HepG2 (cell line): ENCODE measurements around the gene SMC1B. TPM values are rescaled to one million over a fixed set of nuclear protein-coding genes. Genes with fewer than 3 reads are reported as not detected.

ENCODE experiments used
- ATAC-seq: fragments of 200-7000 bp; cut with Tn5 transposase; 3 replicates; pipeline ENCODE4 v1.9.1; 2020; ENCODE audit warnings: mild to moderate bottlenecking, moderate library complexity
- BruUV-seq: library from RNA; stranded (reverse); fragments of 400-500 nt; replicated peaks from 2 replicates; lab custom pipeline; 2021; lab: Mats Ljungman, UMichigan
- CTCF ChIA-PET: fragments of 300-600 bp; formaldehyde crosslinking; extraction: SDS; loops from one replicate; lab custom pipeline; 2021; ENCODE audit warnings: low total read pairs, inconsistent platforms, low intra/inter-chr PET ratio; lab: Yijun Ruan, JAX
- POLR2A ChIA-PET: fragments of 350-600 bp; sonication (Branson Sonifier 250); formaldehyde crosslinking; loops from one replicate; lab custom pipeline; 2020; ENCODE audit warnings: antibody characterized with exemption, inconsistent platforms; lab: Yijun Ruan, JAX
- DNase-seq: peaks from one replicate; pipeline ENCODE4 v3.0.0-alpha.2; 2015; ENCODE audit warnings: low spot score
- FAIRE-seq: peaks from 3 replicates; lab custom pipeline; 2011; peaks lifted over from hg19 to GRCh38; lab: Jason Lieb, UNC
- H2AFZ ChIP-seq: one replicate; pipeline ENCODE4 v1.6.1; 2011; ENCODE audit warnings: low read length, inconsistent platforms
- H3K27ac ChIP-seq: fragments of 300-600 bp; 3 replicates; pipeline ENCODE4 v1.8.0; 2011; ENCODE audit warnings: mixed run types, mild to moderate bottlenecking, mixed read lengths, low read length, inconsistent platforms; ENCODE audit not compliant: insufficient read depth; ENCODE audit errors: extremely low read length
- H3K27me3 ChIP-seq, 2 experiments: fragments of 200-600 bp in 1 of 2; 2 replicates in 1 of 2; 3 replicates in 1 of 2; pipeline versions ENCODE4 v1.6.0 to v1.8.0; 2011; ENCODE audit warnings: low read length in 2 of 2, mild to moderate bottlenecking in 2 of 2, moderate library complexity in 2 of 2, inconsistent platforms in 1 of 2; ENCODE audit not compliant: insufficient read depth in 2 of 2, control insufficient read depth in 1 of 2
- H3K36me3 ChIP-seq, 2 experiments: fragments of 200-600 bp in 1 of 2; replicated peaks in 1 of 2; 2 replicates in 1 of 2; 3 replicates in 1 of 2; pipeline versions ENCODE4 v1.5.1 to v1.8.0; 2011; ENCODE audit warnings: low read length in 2 of 2, inconsistent platforms in 1 of 2; ENCODE audit not compliant: insufficient read depth in 2 of 2, control insufficient read depth in 1 of 2
- H3K4me1 ChIP-seq: 2 replicates; pipeline ENCODE4 v1.5.1; 2012; ENCODE audit warnings: low read length, inconsistent platforms; ENCODE audit not compliant: insufficient read depth
- H3K4me2 ChIP-seq: 2 replicates; pipeline ENCODE4 v1.6.0; 2011; ENCODE audit warnings: low read depth, low read length, inconsistent platforms
- H3K4me3 ChIP-seq, 3 experiments: fragments of 200-600 bp in 1 of 3; sonication (generic), shearing (Covaris generic) in 1 of 3; replicated peaks in 1 of 3; 2 replicates each; pipeline ENCODE4 v1.5.1; 2011 to 2016; ENCODE audit warnings: low read length in 3 of 3, inconsistent platforms in 2 of 3, low read depth in 2 of 3, mild to moderate bottlenecking in 2 of 3, control low read depth in 1 of 3, mixed read lengths in 1 of 3; ENCODE audit not compliant: insufficient read depth in 1 of 3
- H3K79me2 ChIP-seq: one replicate; pipeline ENCODE4 v1.6.1; 2011; ENCODE audit warnings: low read length, inconsistent platforms; ENCODE audit not compliant: insufficient read depth
- H3K9ac ChIP-seq: 2 replicates; pipeline ENCODE4 v1.6.0; 2011; ENCODE audit warnings: mild to moderate bottlenecking, low read depth, low read length, inconsistent platforms; ENCODE audit not compliant: insufficient read depth
- H3K9me3 ChIP-seq: 2 replicates; pipeline ENCODE4 v1.5.1; 2012; ENCODE audit warnings: mild to moderate bottlenecking, low read length
- H4K20me1 ChIP-seq: 2 replicates; pipeline ENCODE4 v1.6.0; 2011; ENCODE audit warnings: inconsistent platforms, mild to moderate bottlenecking, low read length, moderate library complexity; ENCODE audit not compliant: insufficient read depth
- CBX2 ChIP-seq, 2 experiments: fragments of 200-600 bp in 1 of 2; sonication (generic); formaldehyde crosslinking in 1 of 2; IDR thresholded peaks; 2 replicates each; pipeline versions ENCODE4 v1.7.0 to v1.8.1; 2018 to 2022; ENCODE audit warnings: low read depth in 2 of 2, low read length in 1 of 2, mild to moderate bottlenecking in 1 of 2, missing genetic modification reagents in 1 of 2
- CEBPG ChIP-seq: IDR thresholded peaks from 2 replicates; pipeline ENCODE4 v1.6.1; 2016
- EP300 ChIP-seq, 3 experiments: sonication (generic) in 1 of 3; formaldehyde crosslinking in 1 of 3; IDR thresholded peaks; 2 replicates each; pipeline versions ENCODE4 v1.5.1 to v1.6.1; 2011 to 2020; ENCODE audit warnings: low read depth in 2 of 3, low read length in 2 of 3, borderline replicate concordance in 1 of 3, improper control_type of control experiment in 1 of 3, mild to moderate bottlenecking in 1 of 3, missing genetic modification reagents in 1 of 3, moderate library complexity in 1 of 3
- ETV5 ChIP-seq: IDR thresholded peaks from 2 replicates; pipeline ENCODE4 v1.6.1; 2018; ENCODE audit warnings: missing biosample characterization, missing genetic modification reagents, inconsistent platforms, borderline replicate concordance
- HNF4A ChIP-seq: sonication (generic); formaldehyde crosslinking; IDR thresholded peaks from 2 replicates; pipeline ENCODE4 v1.4.0; 2020; ENCODE audit warnings: missing genetic modification reagents
- MAZ ChIP-seq, 2 experiments: sonication (generic) in 1 of 2; formaldehyde crosslinking in 1 of 2; IDR thresholded peaks; 2 replicates each; pipeline versions ENCODE4 v1.5.0 to v1.6.1; 2012 to 2020; ENCODE audit warnings: low read depth in 2 of 2, mild to moderate bottlenecking in 2 of 2, borderline replicate concordance in 1 of 2, improper control_type of control experiment in 1 of 2, low read length in 1 of 2, missing genetic modification reagents in 1 of 2, moderate library complexity in 1 of 2
- NRL ChIP-seq: sonication (generic); formaldehyde crosslinking; IDR thresholded peaks from 2 replicates; pipeline ENCODE4 v1.5.0; 2020; ENCODE audit warnings: missing genetic modification reagents, mild to moderate bottlenecking, moderate library complexity, borderline replicate concordance
- SNAI1 ChIP-seq: sonication (generic); formaldehyde crosslinking; IDR thresholded peaks from 2 replicates; pipeline ENCODE4 v1.5.0; 2020; ENCODE audit warnings: mild to moderate bottlenecking, missing genetic modification reagents, borderline replicate concordance
- SP5 ChIP-seq: IDR thresholded peaks from 2 replicates; pipeline ENCODE4 v1.6.1; 2016; ENCODE audit warnings: low read depth, borderline replicate concordance
- SRSF4 ChIP-seq: fragments of 200-400 bp; formaldehyde crosslinking; IDR thresholded peaks from one replicate; pipeline ENCODE4 v1.6.1; 2018; ENCODE audit warnings: mild to moderate bottlenecking, low read depth, low read length, moderate library complexity; ENCODE audit not compliant: poor library complexity, severe bottlenecking
- TEAD3 ChIP-seq: optimal IDR thresholded peaks from 2 replicates; pipeline ENCODE3; 2016; ENCODE audit warnings: borderline replicate concordance
- ZNF205 ChIP-seq: IDR thresholded peaks from 2 replicates; pipeline ENCODE4 v1.6.1; 2018; ENCODE audit warnings: missing biosample characterization, missing genetic modification reagents
- ZNF282 ChIP-seq: fragments of 450-650 bp; IDR thresholded peaks from 2 replicates; pipeline ENCODE4 v1.6.1; 2018; ENCODE audit not compliant: partially characterized antibody
- ZNF296 ChIP-seq: sonication (generic); formaldehyde crosslinking; conservative IDR thresholded peaks from 2 replicates; pipeline ENCODE4 v1.5.0; 2020; ENCODE audit warnings: mild to moderate bottlenecking, missing genetic modification reagents
- ZNF780A ChIP-seq: sonication (generic); formaldehyde crosslinking; IDR thresholded peaks from 2 replicates; pipeline ENCODE4 v1.8.0; 2022; ENCODE audit warnings: mild to moderate bottlenecking, missing genetic modification reagents, moderate library complexity
- ZSCAN31 ChIP-seq: sonication (generic); formaldehyde crosslinking; IDR thresholded peaks from 2 replicates; pipeline ENCODE4 v1.5.0; 2020; ENCODE audit warnings: low read depth, mild to moderate bottlenecking, missing genetic modification reagents
- WGBS: methylation state at CpG from one replicate; pipeline ENCODE4 v1.1.6; 2017; ENCODE audit warnings: low lambda C conversion rate; 5-methylcytosine and 5-hydroxymethylcytosine counted together
- in situ Hi-C: cut with HindIII; loops from 2 replicates; pipeline ENCODE4 v1.10.0; 2017; ENCODE audit warnings: low pct_unique_long_range_greater_than_20kb; ENCODE audit not compliant: extremely low pct_ligation_motif_present
- intact Hi-C: fragments of 100-400 bp; cut with micrococcal nuclease; formaldehyde crosslinking; loops from one replicate; pipeline ENCODE4 v1.10.0; 2022; ENCODE audit not compliant: unreplicated experiment
- polyA plus RNA-seq, 8 experiments: library from polyadenylated mRNA; depleted of rRNA in 3 of 8; stranded (reverse) in 7 of 8; unstranded in 1 of 8; fragments of >200 nt; fragmentation: Illumina TruSeq in 4 of 8; extraction: Trizol in 4 of 8; gene quantifications; 2 replicates each; pipeline versions ENCODE4 v1.2.1 to v1.2.3, GENCODE V29; 2011 to 2016; ENCODE audit warnings: low read depth in 4 of 8, missing spikeins in 1 of 8, mixed read lengths in 1 of 8; ENCODE audit not compliant: insufficient read depth in 1 of 8
- total RNA-seq, 5 experiments: library from RNA; depleted of rRNA; stranded (reverse); fragments of >200 nt; fragmentation: Illumina TruSeq; extraction: Trizol; gene quantifications; 2 replicates each; pipeline ENCODE4 v1.2.3, GENCODE V29; 2016; ENCODE audit warnings: low read depth in 1 of 5
- TF ChIP-seq, protein P1 (sequence below): sonication (generic); formaldehyde crosslinking; IDR thresholded peaks from 2 replicates; pipeline ENCODE4 v1.5.0; 2020; ENCODE audit warnings: mild to moderate bottlenecking, missing genetic modification reagents
- TF ChIP-seq, protein P2 (sequence below): sonication (generic); formaldehyde crosslinking; conservative IDR thresholded peaks from 2 replicates; pipeline ENCODE4 v1.4.0; 2020; ENCODE audit warnings: missing genetic modification reagents

SMC1B gene
- total and polyA plus RNA-seq, 2 of the 13 experiments (the other 11 are each of a cell fraction or from before 2014, with no cell fraction given) = not detected

- no peak for TF ChIP-seq ZNF296
- peak; percentile 3; the same call in 1 of the 2 replicates for TF ChIP-seq CEBPG (CRISPR knock-in tag)
- no peak for TF ChIP-seq ZNF282
- TF ChIP-seq HNF4A = peak; percentile 41; the same call in 1 of the 2 replicates
- TF ChIP-seq ZNF780A (CRISPR knock-in tag) = no peak
- peak; percentile 16 for TF ChIP-seq TEAD3 (CRISPR knock-in tag)
- TF ChIP-seq MAZ (IDR thresholded peaks at IDR 0.05; ENCODE audit: borderline replicate concordance, low read depth, low read length) = no peak
- no peak for TF ChIP-seq MAZ (CRISPR knock-in tag; IDR thresholded peaks at IDR 0.05; ENCODE audit: low read depth)
- peak; percentile 64 for TF ChIP-seq SP5
- TF ChIP-seq EP300 (IDR thresholded peaks at IDR 0.05; ENCODE audit: low read depth in 2 of 2, low read length in 2 of 2) = 0 out of 4 replicates have a peak, but pooled peaks of 1 of the 2 experiments have one; percentile 12
- no peak for TF ChIP-seq EP300 (CRISPR knock-in tag; IDR thresholded peaks at IDR 0.05; ENCODE audit: borderline replicate concordance)
These were observed 107.8 kb downstream of the SMC1B start (continued) for GRCh38 chr22:45305456-45306075.

DNA sequence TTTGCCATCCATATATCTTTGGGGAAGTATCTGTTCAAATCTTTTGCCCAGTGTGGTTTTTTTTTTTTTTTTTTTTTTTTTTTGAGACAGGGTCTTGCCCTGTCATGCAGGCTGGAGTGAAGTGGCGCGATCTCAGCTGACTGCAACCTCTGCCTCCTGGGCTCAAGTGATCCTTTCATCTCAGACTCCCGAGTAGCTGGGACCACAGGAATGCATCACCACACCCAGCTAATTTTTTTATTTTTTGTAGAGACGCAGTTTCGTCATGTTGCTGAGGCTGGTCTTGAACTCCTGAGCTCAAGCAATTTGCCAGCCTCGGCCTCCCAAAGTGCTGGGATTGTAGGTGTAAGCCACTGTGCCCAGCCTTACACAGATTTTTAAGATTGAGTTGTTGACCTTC lies 108.4 kb downstream of the SMC1B start:
- no peak for FAIRE-seq
- no TSS peak for BruUV-seq
- no peak for DNase-seq
- TF ChIP-seq, protein P1, sequence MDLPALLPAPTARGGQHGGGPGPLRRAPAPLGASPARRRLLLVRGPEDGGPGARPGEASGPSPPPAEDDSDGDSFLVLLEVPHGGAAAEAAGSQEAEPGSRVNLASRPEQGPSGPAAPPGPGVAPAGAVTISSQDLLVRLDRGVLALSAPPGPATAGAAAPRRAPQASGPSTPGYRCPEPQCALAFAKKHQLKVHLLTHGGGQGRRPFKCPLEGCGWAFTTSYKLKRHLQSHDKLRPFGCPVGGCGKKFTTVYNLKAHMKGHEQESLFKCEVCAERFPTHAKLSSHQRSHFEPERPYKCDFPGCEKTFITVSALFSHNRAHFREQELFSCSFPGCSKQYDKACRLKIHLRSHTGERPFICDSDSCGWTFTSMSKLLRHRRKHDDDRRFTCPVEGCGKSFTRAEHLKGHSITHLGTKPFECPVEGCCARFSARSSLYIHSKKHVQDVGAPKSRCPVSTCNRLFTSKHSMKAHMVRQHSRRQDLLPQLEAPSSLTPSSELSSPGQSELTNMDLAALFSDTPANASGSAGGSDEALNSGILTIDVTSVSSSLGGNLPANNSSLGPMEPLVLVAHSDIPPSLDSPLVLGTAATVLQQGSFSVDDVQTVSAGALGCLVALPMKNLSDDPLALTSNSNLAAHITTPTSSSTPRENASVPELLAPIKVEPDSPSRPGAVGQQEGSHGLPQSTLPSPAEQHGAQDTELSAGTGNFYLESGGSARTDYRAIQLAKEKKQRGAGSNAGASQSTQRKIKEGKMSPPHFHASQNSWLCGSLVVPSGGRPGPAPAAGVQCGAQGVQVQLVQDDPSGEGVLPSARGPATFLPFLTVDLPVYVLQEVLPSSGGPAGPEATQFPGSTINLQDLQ = no peak
- TF ChIP-seq ZSCAN31 (CRISPR knock-in tag) (no peak), SRSF4 (no peak), NRL (CRISPR knock-in tag) (no peak), SNAI1 (CRISPR knock-in tag) (no peak), ZNF205 (CRISPR knock-in tag) (no peak), ETV5 (CRISPR knock-in tag) (no peak), CBX2 (IDR thresholded peaks at IDR 0.05; ENCODE audit: low read depth, low read length) (no peak), CBX2 (CRISPR knock-in tag; IDR thresholded peaks at IDR 0.05; ENCODE audit: low read depth) (no peak)
- TF ChIP-seq, protein P2, sequence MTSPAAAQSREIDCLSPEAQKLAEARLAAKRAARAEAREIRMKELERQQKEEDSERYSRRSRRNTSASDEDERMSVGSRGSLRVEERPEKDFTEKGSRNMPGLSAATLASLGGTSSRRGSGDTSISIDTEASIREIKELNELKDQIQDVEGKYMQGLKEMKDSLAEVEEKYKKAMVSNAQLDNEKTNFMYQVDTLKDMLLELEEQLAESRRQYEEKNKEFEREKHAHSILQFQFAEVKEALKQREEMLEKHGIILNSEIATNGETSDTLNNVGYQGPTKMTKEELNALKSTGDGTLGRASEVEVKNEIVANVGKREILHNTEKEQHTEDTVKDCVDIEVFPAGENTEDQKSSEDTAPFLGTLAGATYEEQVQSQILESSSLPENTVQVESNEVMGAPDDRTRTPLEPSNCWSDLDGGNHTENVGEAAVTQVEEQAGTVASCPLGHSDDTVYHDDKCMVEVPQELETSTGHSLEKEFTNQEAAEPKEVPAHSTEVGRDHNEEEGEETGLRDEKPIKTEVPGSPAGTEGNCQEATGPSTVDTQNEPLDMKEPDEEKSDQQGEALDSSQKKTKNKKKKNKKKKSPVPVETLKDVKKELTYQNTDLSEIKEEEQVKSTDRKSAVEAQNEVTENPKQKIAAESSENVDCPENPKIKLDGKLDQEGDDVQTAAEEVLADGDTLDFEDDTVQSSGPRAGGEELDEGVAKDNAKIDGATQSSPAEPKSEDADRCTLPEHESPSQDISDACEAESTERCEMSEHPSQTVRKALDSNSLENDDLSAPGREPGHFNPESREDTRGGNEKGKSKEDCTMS (CRISPR knock-in tag) = no peak

More for the DNA sequence above, 108.4 kb downstream of the SMC1B start:
- H2AFZ ChIP-seq = no peak overlapping the region
- H3K27ac ChIP-seq = no peak overlapping the region
- no peaks in the 10 kb centered on the region; a peak in 1 of 5 replicates for H3K36me3 ChIP-seq
- peaks cover 48% of the 10 kb centered on the region for H3K4me1 ChIP-seq
- WGBS = 81% methylated on average over 6 of the region's 6 CpGs
- ChIA-PET POLR2A (no interaction called here), CTCF (no interaction called here)
- H3K9ac ChIP-seq = no peak overlapping the region
- H4K20me1 ChIP-seq = no peaks in the 10 kb centered on the region
- peaks cover under 1% of the 10 kb centered on the region for H3K79me2 ChIP-seq
- in situ Hi-C loops (loop anchor here (5.0 kb wide), 1 partner anchor 33 kb away; no protein-coding TSS in a partner anchor), intact Hi-C loops (no loop called here)
- H3K4me2 ChIP-seq = no peak overlapping the region
- no peaks in the 10 kb centered on the region for H3K27me3 ChIP-seq
- no peaks in the 10 kb centered on the region for H3K9me3 ChIP-seq
- H3K4me3 ChIP-seq = no peak overlapping the region
- ATAC-seq = no peak
